ENCODE measurements around the gene TLK1.

DNA sequence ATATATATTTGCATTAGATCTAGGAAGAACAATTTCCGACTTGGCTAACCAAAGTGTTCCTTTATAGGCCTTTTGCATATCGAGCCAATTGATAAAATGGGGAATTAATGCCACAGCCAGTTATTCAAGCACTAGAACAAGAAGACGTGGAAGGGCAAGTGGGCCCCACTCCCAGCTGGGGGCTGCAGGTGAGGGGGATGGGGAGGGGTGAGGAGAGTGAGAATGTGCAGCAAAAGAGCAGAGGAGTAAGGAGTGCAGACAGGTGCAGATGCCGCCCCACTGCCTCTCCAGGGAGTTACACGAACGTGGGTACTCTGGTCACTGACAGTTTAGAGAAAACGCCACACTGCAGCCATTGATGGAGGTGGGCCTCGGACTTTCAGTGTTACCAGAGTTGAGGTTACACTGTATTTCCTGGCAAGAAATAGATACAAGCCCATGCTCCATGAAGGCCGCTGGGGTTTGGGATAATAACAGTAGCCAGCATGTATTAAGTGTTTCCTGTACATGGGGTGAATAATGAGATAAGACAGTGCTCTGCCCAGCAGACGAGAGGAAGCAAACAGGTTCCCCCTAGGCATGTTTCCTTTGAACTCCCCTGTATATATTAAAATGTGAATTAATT lies 190.7 kb downstream of the TLK1 start:
- no peak for TF ChIP-seq SMC3 (IDR thresholded peaks at IDR 0.05; ENCODE audit: borderline replicate concordance, low read length)
- TF ChIP-seq FOS (IDR thresholded peaks at IDR 0.05; ENCODE audit: borderline replicate concordance, extremely low read depth, insufficient read length): no peak
- no peak for TF ChIP-seq ZZZ3 (IDR thresholded peaks at IDR 0.05; ENCODE audit: control insufficient read depth, insufficient read length, low read depth)
- TF ChIP-seq RAD21 (IDR thresholded peaks at IDR 0.05; ENCODE audit: insufficient read depth, low read depth, low read length): no peak
- TF ChIP-seq POLR2A (IDR thresholded peaks at IDR 0.05; ENCODE audit: low read depth, low read length): no peak
- no peak for TF ChIP-seq MYC (IDR thresholded peaks at IDR 0.05; ENCODE audit: insufficient read depth, insufficient read length, insufficient replicate concordance, low read length, severe bottlenecking)
- TF ChIP-seq YY1 (IDR thresholded peaks at IDR 0.05; ENCODE audit: low read depth, low read length): no peak
- no peak for TF ChIP-seq ZSCAN29 (IDR thresholded peaks at IDR 0.05)
- no peak for TF ChIP-seq CBX5 (IDR thresholded peaks at IDR 0.05; ENCODE audit: low read depth)
- no peak for TF ChIP-seq STAT1 (conservative IDR thresholded peaks at IDR 0.05)
- no peak for TF ChIP-seq SREBF2 (IDR thresholded peaks at IDR 0.05; ENCODE audit: low read length)
